Measurements from ENCODE around the gene ZSWIM1. TPM values are rescaled to one million over a fixed set of nuclear protein-coding genes. Genes with fewer than 3 reads are reported as not detected.

The ZSWIM1 gene
- polyA plus RNA-seq, 1 donor (not counting 4 experiments of a cell fraction or from before 2014, with no cell fraction given) = 4.4 TPM

GRCh38 chr20:45896641-45897161, 15.7 kb downstream of the ZSWIM1 start:
- Histone ChIP-seq H3K27me3 (ENCODE audit: control insufficient read depth, extremely low read depth, insufficient read depth, low read length) (no peaks in the 10 kb centered on the region), H2AFZ (ENCODE audit: control insufficient read depth, low read length) (no peak overlapping the region), H3K4me3 (ENCODE audit: control insufficient read depth in 2 of 3, extremely low read depth in 1 of 3, insufficient read depth in 2 of 3, low read depth in 1 of 3, low read length in 3 of 3) (no peak overlapping the region), H3K9me3 (ENCODE audit: control insufficient read depth, low read depth, low read length) (no peaks in the 10 kb centered on the region), H3K36me3 (ENCODE audit: control insufficient read depth in 2 of 2, extremely low read depth in 1 of 2, insufficient read depth in 2 of 2, low read length in 2 of 2) (peaks cover 13 to 31% of the 10 kb centered on the region in 2 experiments), H3K4me1 (ENCODE audit: control insufficient read depth, extremely low read depth, insufficient read depth, low read length) (peaks cover 4% of the 10 kb centered on the region), H3K9ac (ENCODE audit: control insufficient read depth, extremely low read depth, insufficient read depth, low read length) (no peak overlapping the region), H4K20me1 (ENCODE audit: control insufficient read depth, extremely low read depth, insufficient read depth, low read length) (no peaks in the 10 kb centered on the region), H3K9me1 (ENCODE audit: control insufficient read depth, extremely low read depth, insufficient read depth, low read length) (no peaks in the 10 kb centered on the region), H3K27ac (ENCODE audit: control insufficient read depth, insufficient read depth, low read length) (no peak overlapping the region), H3K79me2 (ENCODE audit: control insufficient read depth, insufficient read depth, low read length) (no peaks in the 10 kb centered on the region), H3K4me2 (ENCODE audit: control insufficient read depth, extremely low read depth, insufficient read depth, low read depth, low read length) (no peak overlapping the region)
- FAIRE-seq (no peak), DNase-seq (ENCODE audit: low read depth, low spot score) (no peak)
- dilution Hi-C loops (cut with MboI; ENCODE audit: extremely low pct_ligation_motif_present, low sequenced_read_pairs) = no loop called here
- TF ChIP-seq EZH2 (IDR thresholded peaks at IDR 0.05; ENCODE audit: low read length) = no peak
- no peak for TF ChIP-seq CTCF (optimal IDR thresholded peaks at IDR 0.05 in 1 of 3, IDR thresholded peaks at IDR 0.05 in 1 of 3, conservative IDR thresholded peaks at IDR 0.05 in 1 of 3; ENCODE audit: extremely low read depth in 1 of 3, insufficient read depth in 2 of 3, low read length in 3 of 3)

GRCh38 chr20:45897289-45897688, 16.3 kb downstream of the ZSWIM1 start:
- FAIRE-seq = no peak

More at GRCh38 chr20:45897289-45897688, 16.3 kb downstream of the ZSWIM1 start:
- H3K27me3 ChIP-seq (ENCODE audit: control insufficient read depth, extremely low read depth, insufficient read depth, low read length) = no peaks in the 10 kb centered on the region
- H2AFZ ChIP-seq (ENCODE audit: control insufficient read depth, low read length) = no peak overlapping the region
- H3K4me1 ChIP-seq (ENCODE audit: control insufficient read depth, extremely low read depth, insufficient read depth, low read length) = no peaks in the 10 kb centered on the region
- H3K4me3 ChIP-seq (ENCODE audit: control insufficient read depth in 2 of 3, extremely low read depth in 1 of 3, insufficient read depth in 2 of 3, low read depth in 1 of 3, low read length in 3 of 3) = no peak overlapping the region
- no peaks in the 10 kb centered on the region for H3K79me2 ChIP-seq (ENCODE audit: control insufficient read depth, insufficient read depth, low read length)
- H3K4me2 ChIP-seq (ENCODE audit: control insufficient read depth, extremely low read depth, insufficient read depth, low read depth, low read length) = no peak overlapping the region
- dilution Hi-C loops (cut with MboI; ENCODE audit: extremely low pct_ligation_motif_present, low sequenced_read_pairs) = no loop called here
- H3K36me3 ChIP-seq (ENCODE audit: control insufficient read depth in 2 of 2, extremely low read depth in 1 of 2, insufficient read depth in 2 of 2, low read length in 2 of 2) = peaks cover 13 to 34% of the 10 kb centered on the region in 2 experiments
- H3K9ac ChIP-seq (ENCODE audit: control insufficient read depth, extremely low read depth, insufficient read depth, low read length) = no peak overlapping the region
- no peaks in the 10 kb centered on the region for H3K9me3 ChIP-seq (ENCODE audit: control insufficient read depth, low read depth, low read length)
- TF ChIP-seq CTCF (optimal IDR thresholded peaks at IDR 0.05 in 1 of 3, IDR thresholded peaks at IDR 0.05 in 1 of 3, conservative IDR thresholded peaks at IDR 0.05 in 1 of 3; ENCODE audit: extremely low read depth in 1 of 3, insufficient read depth in 2 of 3, low read length in 3 of 3) = no peak
- TF ChIP-seq EZH2 (IDR thresholded peaks at IDR 0.05; ENCODE audit: low read length) = no peak
- H4K20me1 ChIP-seq (ENCODE audit: control insufficient read depth, extremely low read depth, insufficient read depth, low read length) = no peaks in the 10 kb centered on the region
- DNase-seq (ENCODE audit: low read depth, low spot score) = no peak
- H3K27ac ChIP-seq (ENCODE audit: control insufficient read depth, insufficient read depth, low read length) = no peak overlapping the region
- no peaks in the 10 kb centered on the region for H3K9me1 ChIP-seq (ENCODE audit: control insufficient read depth, extremely low read depth, insufficient read depth, low read length)
